HG02571 (cell line): ENCODE measurements around the gene ARHGEF11.

ENCODE experiments used
- ATAC-seq: cut with Tn5 transposase; IDR thresholded peaks from one replicate; pipeline ENCODE4 v1.9.1; 2021; ENCODE audit warnings: mild to moderate bottlenecking, moderate library complexity; ENCODE audit not compliant: unreplicated experiment

Gene ARHGEF11

GRCh38 chr1:157004327-157004726 lies 41.2 kb downstream of the ARHGEF11 start:
- ATAC-seq, result no peak

GRCh38 chr1:157001304-157001703 lies 44.2 kb downstream of the ARHGEF11 start:
- no peak for ATAC-seq

- no peak for ATAC-seq
Observed at GRCh38 chr1:157000686-157001085, 44.9 kb downstream of the ARHGEF11 start.

GRCh38 chr1:156999596-157000320 lies 45.8 kb downstream of the ARHGEF11 start:
- no peak for ATAC-seq

- no peak for ATAC-seq
Observed at GRCh38 chr1:156998840-156999500, 46.6 kb downstream of the ARHGEF11 start.

GRCh38 chr1:156998301-156998700 lies 47.2 kb downstream of the ARHGEF11 start:
- ATAC-seq, result no peak

GRCh38 chr1:156995412-156995811 lies 50.1 kb downstream of the ARHGEF11 start:
- no peak for ATAC-seq

- ATAC-seq, result no peak
Observed at GRCh38 chr1:156994277-156994676, 51.3 kb downstream of the ARHGEF11 start.

- ATAC-seq, result no peak
Observed at GRCh38 chr1:156993426-156994147, 52.0 kb downstream of the ARHGEF11 start.

- ATAC-seq, result no peak
Observed at GRCh38 chr1:156992215-156992614, 53.3 kb downstream of the ARHGEF11 start.

- no peak for ATAC-seq
Observed at GRCh38 chr1:156987715-156988114, 57.8 kb downstream of the ARHGEF11 start.

- ATAC-seq, result no peak
Observed at GRCh38 chr1:156980551-156980950, 65.0 kb downstream of the ARHGEF11 start.

- no peak for ATAC-seq
Observed at GRCh38 chr1:156975084-156975483, 70.5 kb downstream of the ARHGEF11 start.

GRCh38 chr1:156973417-156973816 lies 72.1 kb downstream of the ARHGEF11 start:
- ATAC-seq, result no peak

GRCh38 chr1:156970017-156970416 lies 75.5 kb downstream of the ARHGEF11 start:
- ATAC-seq, result no peak

GRCh38 chr1:156969496-156969895 lies 76.0 kb downstream of the ARHGEF11 start:
- ATAC-seq, result no peak

GRCh38 chr1:156964441-156964840 lies 81.1 kb downstream of the ARHGEF11 start:
- no peak for ATAC-seq

GRCh38 chr1:156963621-156964020 lies 81.9 kb downstream of the ARHGEF11 start:
- no peak for ATAC-seq

- no peak for ATAC-seq
Observed at GRCh38 chr1:156961709-156962108, 83.8 kb downstream of the ARHGEF11 start.

- ATAC-seq, result no peak
Observed at GRCh38 chr1:156959925-156960324, 85.6 kb downstream of the ARHGEF11 start.

GRCh38 chr1:156959414-156959813 lies 86.1 kb downstream of the ARHGEF11 start:
- no peak for ATAC-seq

- ATAC-seq, result no peak
Observed at GRCh38 chr1:156958247-156958714, 87.3 kb downstream of the ARHGEF11 start.
